Epithelial cell of proximal tubule (primary cell): ENCODE measurements around the gene SCYGR7. TPM values are rescaled to one million over a fixed set of nuclear protein-coding genes. Genes with fewer than 3 reads are reported as not detected.
"Not testable (repeated sequence)": the region's sequence is repeated elsewhere in the genome, so short reads cannot be mapped to it uniquely, and the experiment has no call there.

ENCODE experiments used
- DNase-seq: peaks from one replicate; pipeline ENCODE4 v3.0.0-alpha.2; 2011; ENCODE audit warnings: low read depth
- H3K4me3 ChIP-seq: 2 replicates; pipeline ENCODE4 v1.5.1; 2011; ENCODE audit warnings: low read depth, mild to moderate bottlenecking, low read length
- total RNA-seq: library from RNA; depleted of rRNA; stranded (reverse); fragments of >200 nt; gene quantifications from 2 replicates; pipeline ENCODE4 v1.2.3, GENCODE V29; 2015
- TF ChIP-seq, protein P1 (sequence below): conservative IDR thresholded peaks from 2 replicates; pipeline ENCODE4 v1.5.1; 2012; ENCODE audit warnings: low read depth, mild to moderate bottlenecking, low read length

Gene SCYGR7
- total RNA-seq, 1 donor from 2014 or later: not detected

GRCh38 chr2:227720680-227721079, 7.5 kb upstream of the SCYGR7 start:
- TF ChIP-seq, protein P1, sequence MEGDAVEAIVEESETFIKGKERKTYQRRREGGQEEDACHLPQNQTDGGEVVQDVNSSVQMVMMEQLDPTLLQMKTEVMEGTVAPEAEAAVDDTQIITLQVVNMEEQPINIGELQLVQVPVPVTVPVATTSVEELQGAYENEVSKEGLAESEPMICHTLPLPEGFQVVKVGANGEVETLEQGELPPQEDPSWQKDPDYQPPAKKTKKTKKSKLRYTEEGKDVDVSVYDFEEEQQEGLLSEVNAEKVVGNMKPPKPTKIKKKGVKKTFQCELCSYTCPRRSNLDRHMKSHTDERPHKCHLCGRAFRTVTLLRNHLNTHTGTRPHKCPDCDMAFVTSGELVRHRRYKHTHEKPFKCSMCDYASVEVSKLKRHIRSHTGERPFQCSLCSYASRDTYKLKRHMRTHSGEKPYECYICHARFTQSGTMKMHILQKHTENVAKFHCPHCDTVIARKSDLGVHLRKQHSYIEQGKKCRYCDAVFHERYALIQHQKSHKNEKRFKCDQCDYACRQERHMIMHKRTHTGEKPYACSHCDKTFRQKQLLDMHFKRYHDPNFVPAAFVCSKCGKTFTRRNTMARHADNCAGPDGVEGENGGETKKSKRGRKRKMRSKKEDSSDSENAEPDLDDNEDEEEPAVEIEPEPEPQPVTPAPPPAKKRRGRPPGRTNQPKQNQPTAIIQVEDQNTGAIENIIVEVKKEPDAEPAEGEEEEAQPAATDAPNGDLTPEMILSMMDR: no peak

GRCh38 chr2:227722821-227723220, 5.3 kb upstream of the SCYGR7 start:
- not testable (repeated sequence) for DNase-seq, H3K4me3 ChIP-seq

More at GRCh38 chr2:227720680-227721079, 7.5 kb upstream of the SCYGR7 start:
- H3K4me3 ChIP-seq: no peak overlapping the region
- no peak for DNase-seq

GRCh38 chr2:227724394-227725039, 3.6 kb upstream of the SCYGR7 start, which contains the start of gene SCYGR6:
TSS of gene SCYGR6 (minus strand) at chr2:227724757. CDS start at chr2:227724757, 0 bp downstream.
- no peak for DNase-seq
- TF ChIP-seq, protein P1: no peak
- no peak within 1 kb of the TSS for H3K4me3 ChIP-seq

GRCh38 chr2:227739351-227739750, 11.2 kb downstream of the SCYGR7 start:
- TF ChIP-seq, protein P1: no peak
- DNase-seq: no peak
- no peak overlapping the region for H3K4me3 ChIP-seq

DNA sequence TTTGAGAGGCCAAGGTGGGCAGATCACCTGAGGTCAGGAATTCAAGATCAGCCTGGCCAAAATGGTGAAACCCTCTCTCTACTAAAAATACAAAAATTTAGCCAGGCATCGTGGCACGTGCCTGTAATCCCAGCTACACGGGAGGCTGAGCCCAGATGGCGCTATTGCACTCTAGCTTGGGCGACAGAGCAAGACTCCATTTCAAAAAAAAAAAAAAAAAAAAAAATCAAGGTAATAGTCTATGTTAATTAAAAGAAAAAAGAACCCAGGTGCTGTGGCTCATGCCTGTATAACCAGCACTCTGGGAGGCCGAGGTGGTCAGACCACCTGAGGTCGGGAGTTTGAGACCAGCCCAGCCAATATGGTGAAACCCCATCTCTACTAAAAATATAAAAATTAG, 12.6 kb downstream of the SCYGR7 start:
- TF ChIP-seq, protein P1: peak; percentile 59
- not testable (repeated sequence) for DNase-seq, H3K4me3 ChIP-seq

GRCh38 chr2:227745594-227745993, 17.5 kb downstream of the SCYGR7 start, which contains the start of gene SCYGR8:
TSS of gene SCYGR8 (plus strand) at chr2:227745894. CDS start at chr2:227745894, 0 bp downstream.
- H3K4me3 ChIP-seq: no peak within 1 kb of the TSS
- no peak for DNase-seq
- TF ChIP-seq, protein P1: no peak

DNA sequence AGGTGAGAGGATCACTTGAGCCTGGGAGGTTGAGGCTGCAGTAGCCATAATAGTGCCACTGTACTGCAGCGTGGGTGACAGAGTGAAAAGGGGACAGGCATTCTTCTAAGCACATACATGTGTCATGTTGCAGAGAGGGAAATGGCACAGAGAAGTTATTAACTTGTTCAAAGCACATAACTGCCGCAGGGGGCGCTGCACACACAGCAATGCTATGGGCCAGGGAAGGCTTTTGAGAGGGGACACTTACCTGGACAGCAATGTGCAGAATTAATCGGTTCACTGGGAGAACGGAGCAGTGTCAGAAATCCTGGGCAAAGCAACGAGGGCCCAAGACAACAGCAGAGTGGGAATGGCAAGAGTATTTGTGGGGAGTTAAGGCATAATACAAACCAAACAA, 19.9 kb downstream of the SCYGR7 start:
- TF ChIP-seq, protein P1: peak; percentile 60
- no peak for DNase-seq
- H3K4me3 ChIP-seq: no peak overlapping the region

GRCh38 chr2:227756261-227756660, 28.1 kb downstream of the SCYGR7 start:
- H3K4me3 ChIP-seq, DNase-seq: not testable (repeated sequence)
